Cerebellar cortex (tissue), 1 donor: ENCODE results near the gene SLC5A10.
"Not testable (repeated sequence)": the region's sequence is repeated elsewhere in the genome, so short reads cannot be mapped to it uniquely, and the experiment has no call there.

Experiments
- DNase-seq: peaks from one replicate; pipeline ENCODE4 v3.0.0-alpha.2; 2015; ENCODE audit warnings: low spot score

SLC5A10 gene

GRCh38 chr17:18947866-18948265 is 4.1 kb upstream of the SLC5A10 start:
- no peak for DNase-seq

DNA sequence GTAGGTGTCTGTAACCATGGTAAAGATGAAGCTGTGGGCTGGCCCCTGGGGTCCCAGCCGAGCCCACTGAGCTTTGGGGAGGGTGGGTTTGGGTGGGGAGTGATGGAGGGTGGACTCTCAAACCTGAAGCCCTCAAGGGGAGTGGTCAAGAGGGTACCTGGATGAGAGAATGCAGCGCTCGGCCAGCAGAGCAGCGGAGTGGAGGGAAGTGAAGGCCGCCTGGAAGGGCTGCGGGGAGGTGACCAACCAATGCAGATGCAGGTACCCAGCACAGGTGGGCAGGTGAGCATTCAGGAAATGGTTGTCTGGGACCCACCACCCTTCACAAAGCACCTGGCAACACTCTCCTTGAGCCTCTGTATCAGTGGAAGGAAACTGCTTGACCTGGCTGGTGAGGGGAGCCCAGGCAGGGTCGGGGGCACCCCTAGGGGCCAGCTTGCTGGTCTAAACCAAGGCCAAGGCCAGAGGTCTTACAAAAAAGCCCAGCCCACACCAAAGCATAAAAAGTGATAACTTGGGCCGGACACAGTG is 3.4 kb upstream of the SLC5A10 start:
- DNase-seq, result no peak

DNA sequence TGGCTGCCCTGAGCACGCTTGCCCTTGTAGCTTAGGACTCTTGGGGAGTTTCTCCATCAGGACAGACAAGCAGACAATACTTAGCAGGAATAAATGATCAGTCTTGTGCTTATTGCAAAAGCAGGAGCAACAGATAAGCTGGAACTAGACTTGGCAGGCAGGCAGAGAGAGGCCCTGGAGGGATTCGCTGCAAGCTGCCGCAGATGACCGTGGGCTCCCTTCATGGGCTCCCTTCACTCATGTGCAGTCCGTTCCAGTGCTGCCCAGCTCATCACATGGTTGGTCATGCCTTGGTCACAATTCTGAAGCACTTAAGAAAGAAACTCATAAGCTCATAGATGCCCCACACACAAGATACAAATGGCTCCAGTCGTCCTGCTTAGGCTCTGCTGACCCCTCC is 2.4 kb upstream of the SLC5A10 start:
- no peak for DNase-seq

- DNase-seq, result no peak
These were observed 1.6 kb upstream of the SLC5A10 start for GRCh38 chr17:18950346-18950745.

GRCh38 chr17:18950944-18951905 is 740 bp upstream of the SLC5A10 start:
- DNase-seq, result no peak

DNA sequence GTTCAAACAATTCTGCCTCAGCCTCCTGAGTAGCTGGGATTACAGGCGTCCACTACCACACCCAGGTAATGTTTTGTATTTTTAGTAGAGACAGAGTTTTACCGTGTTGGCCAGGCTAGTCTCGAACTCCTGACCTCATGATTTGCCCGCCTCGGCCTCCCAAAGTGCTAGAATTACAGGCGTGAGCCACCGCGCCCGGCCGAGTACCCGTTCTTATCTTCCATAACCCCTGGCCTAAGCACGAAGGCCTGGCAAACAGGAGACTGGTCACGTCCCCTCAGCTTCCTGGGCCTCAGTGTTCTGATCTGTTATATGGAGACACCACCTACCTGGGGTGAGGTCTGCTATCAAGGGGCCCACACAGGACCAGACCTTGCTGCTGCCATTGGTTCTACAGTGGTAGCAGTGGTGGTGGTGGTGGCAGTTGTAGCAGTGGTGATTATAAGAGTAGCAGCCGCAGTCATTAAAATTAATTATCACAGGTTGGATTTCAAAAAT is 1.3 kb downstream of the SLC5A10 start:
- DNase-seq, result no peak

- no peak for DNase-seq
These were observed 2.4 kb downstream of the SLC5A10 start for GRCh38 chr17:18954321-18954720.

- DNase-seq, result no peak
These were observed 3.0 kb downstream of the SLC5A10 start for GRCh38 chr17:18955009-18955408.

- DNase-seq, result not testable (repeated sequence)
These were observed 4.1 kb downstream of the SLC5A10 start for GRCh38 chr17:18956021-18956420.

DNA sequence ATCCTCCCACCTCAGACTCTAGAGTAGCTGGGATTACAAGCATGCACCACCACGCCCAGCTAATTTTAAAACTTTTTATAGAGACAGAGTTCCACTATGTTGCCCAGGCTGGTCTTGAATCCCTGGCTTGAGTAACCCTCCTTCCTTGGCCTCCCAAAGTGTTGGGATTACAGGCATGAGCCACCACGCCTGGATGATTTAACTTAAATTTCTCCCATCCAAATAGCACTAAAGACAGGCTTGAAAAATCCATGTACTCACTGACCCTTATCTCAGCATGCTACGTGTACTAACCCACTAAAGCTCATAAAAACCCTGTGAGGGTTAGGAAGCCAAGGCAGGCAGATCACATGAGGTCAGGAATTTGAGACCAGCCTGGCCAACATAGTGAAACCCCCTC is 4.6 kb downstream of the SLC5A10 start:
- no peak for DNase-seq

DNA sequence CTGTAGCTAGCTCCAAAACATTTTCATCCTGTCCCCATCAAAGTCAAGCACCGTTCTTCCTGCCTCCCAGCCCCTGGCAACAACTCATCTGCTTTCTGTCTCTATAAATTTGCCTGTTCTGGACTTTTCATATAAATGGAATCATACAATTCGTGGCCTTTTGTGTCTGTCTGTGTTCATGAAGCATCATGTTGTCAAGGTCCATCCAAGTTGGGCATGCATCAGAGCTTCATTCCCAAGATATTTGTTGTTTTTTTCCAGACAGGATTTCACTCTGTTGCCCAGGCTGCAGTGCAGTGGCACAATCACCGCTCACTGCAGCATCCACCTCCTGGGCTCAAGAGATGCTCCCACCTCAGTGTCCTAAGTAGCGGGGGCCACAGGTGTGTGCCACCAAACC is 5.9 kb downstream of the SLC5A10 start:
- no peak for DNase-seq

GRCh38 chr17:18958611-18959010 is 6.6 kb downstream of the SLC5A10 start:
- DNase-seq, result no peak

DNA sequence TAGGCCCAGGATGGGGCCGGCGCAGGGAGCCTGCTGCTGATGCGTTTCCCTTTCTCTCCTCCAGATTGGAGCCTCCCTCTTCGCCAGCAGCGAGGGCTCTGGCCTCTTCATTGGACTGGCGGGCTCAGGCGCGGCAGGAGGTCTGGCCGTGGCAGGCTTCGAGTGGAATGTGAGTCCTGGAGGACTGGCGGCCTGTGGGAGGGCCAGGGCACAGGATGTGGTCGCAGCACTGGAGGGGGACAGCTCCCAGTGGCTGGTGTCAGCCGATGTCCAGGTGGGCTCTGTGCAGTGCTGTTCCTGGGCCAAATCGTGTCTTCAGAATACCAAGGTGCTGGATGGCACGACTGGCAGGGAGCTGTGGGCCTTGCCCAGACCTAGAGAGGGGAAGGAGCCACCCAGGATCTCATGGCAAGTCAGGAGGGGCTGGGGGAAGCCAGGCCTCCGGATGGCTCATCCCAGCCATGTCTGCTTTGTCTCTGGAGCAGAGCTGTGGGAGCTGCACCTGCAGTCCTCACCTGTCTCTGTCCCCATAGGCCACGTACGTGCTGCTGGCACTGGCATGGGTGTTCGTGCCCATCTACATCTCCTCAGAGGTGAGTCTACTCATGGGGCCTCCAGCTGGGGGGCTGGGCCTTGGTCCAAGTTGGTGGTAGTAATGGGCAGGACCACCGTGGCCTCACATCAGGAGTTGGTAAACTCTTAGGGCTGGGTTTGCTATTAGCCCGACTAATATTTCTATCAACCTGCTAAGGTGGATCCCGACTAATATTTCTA is 7.3 kb downstream of the SLC5A10 start:
- no peak for DNase-seq

GRCh38 chr17:18959845-18960240 is 7.9 kb downstream of the SLC5A10 start:
- no peak for DNase-seq

- DNase-seq, result no peak
These were observed 8.3 kb downstream of the SLC5A10 start for GRCh38 chr17:18960241-18960665.

DNA sequence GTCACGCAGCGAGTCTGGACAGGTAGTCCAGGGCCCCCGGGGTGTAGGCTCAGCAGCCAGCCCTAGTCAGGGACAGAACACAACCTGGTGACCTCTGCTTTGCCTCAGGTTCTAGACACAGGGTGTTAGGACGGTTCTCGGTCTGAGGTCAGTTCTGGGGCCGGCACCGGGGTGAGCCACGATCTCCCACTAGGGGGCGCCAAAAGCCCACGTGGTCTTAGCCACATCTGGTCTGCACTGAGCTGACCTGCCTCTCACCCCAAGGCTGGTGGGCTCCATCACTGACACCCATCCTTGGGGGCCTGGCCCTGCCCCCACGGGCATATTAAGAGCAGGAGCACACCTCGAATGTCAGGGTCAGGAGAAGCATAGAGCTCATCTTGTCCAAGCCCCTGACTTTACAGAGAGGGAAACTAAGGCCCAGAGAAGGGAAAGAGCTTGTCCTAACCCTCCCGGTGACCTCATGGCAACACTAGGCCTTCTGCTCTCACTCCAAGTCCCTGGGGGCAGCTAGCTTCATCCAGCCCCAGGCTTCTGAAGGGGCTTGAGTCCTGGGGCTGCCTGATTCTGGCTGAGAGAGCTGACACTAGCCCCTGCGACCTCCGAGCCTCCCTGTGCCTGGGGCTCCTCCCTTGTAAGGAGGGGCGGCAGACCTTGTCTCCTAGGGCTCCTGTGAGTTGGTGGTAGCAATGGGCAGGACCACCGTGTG is 9.0 kb downstream of the SLC5A10 start:
- peak; percentile 45 for DNase-seq

GRCh38 chr17:18961634-18962493 is 9.9 kb downstream of the SLC5A10 start:
- DNase-seq, result no peak

- DNase-seq, result no peak
These were observed 10.5 kb downstream of the SLC5A10 start for GRCh38 chr17:18962494-18962815.

GRCh38 chr17:18963126-18964017 is 11.4 kb downstream of the SLC5A10 start:
- DNase-seq, result no peak

DNA sequence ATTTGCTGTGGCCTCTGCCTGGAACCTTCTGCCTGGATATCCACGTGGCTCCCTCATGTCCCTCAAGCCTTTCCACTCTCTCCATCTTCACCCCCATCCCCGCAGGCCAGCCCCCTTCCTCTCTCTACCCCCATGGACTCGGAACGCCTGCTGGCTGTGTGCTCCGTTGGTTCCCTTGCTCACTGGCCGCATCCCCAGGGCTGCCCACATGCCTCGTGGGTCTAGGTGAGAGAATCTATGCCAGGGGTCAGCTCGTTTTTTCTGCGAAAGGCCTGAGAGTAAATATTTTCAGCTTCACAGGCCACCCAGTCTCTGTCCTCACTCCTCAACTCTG is 12.0 kb downstream of the SLC5A10 start:
- no peak for DNase-seq
